Renal pelvis (tissue), 4 donors: ENCODE data around the gene FAM3A. TPM values are rescaled to one million over a fixed set of nuclear protein-coding genes. Genes with fewer than 3 reads are reported as not detected.

Source experiments
- DNase-seq: peaks from one replicate; pipeline ENCODE4 v3.0.0-alpha.2; 2013
- polyA plus RNA-seq, 3 donors: library from polyadenylated mRNA; unstranded; fragments of 120-200 nt; gene quantifications; one replicate each; pipeline ENCODE4 v1.2.1, GENCODE V29; 2013; ENCODE audit not compliant: insufficient read length in 3 of 3

Gene FAM3A
- polyA plus RNA-seq, 3 donors, result 36.2 to 44.6 (median 39.4) TPM

GRCh38 chrX:154463611-154464220 is 52.3 kb downstream of the FAM3A start:
- DNase-seq, result no peak

GRCh38 chrX:154462396-154462795 is 53.6 kb downstream of the FAM3A start:
- DNase-seq, result no peak

- no peak for DNase-seq
These were observed 55.7 kb downstream of the FAM3A start for GRCh38 chrX:154460326-154460725.

GRCh38 chrX:154459832-154460231 is 56.2 kb downstream of the FAM3A start:
- DNase-seq, result no peak

GRCh38 chrX:154458954-154459778 is 56.9 kb downstream of the FAM3A start:
- DNase-seq, result no peak

- DNase-seq, result no peak
These were observed 57.7 kb downstream of the FAM3A start, which contains the start of gene PLXNA3 for GRCh38 chrX:154458116-154458953. Gene PLXNA3, plus strand, starts transcription at chrX:154458281. Its CDS starts 1,903 bp downstream, at chrX:154460184.

- no peak for DNase-seq
These were observed 58.4 kb downstream of the FAM3A start for GRCh38 chrX:154457491-154458115.

Other genes starting within 250 kb of the FAM3A start
- gene TEX28, start 221.1 kb downstream of the FAM3A start, polyA plus RNA-seq, result not detected
- under 1 TPM; 0.24 to 0.54 (median 0.52) TPM for gene TKTL1, start 220.4 kb downstream of the FAM3A start, polyA plus RNA-seq
- 100 to 1,000 TPM; 416 to 612 (median 573) TPM for gene FLNA, start 141.6 kb downstream of the FAM3A start, polyA plus RNA-seq
- gene EMD, start 136.9 kb downstream of the FAM3A start, polyA plus RNA-seq, result 10 to 100 TPM; 68.3 to 87.4 (median 81.2) TPM
- 1,000 to 10,000 TPM; 2,952 to 3,594 (median 3,543) TPM for gene RPL10, start 117.9 kb downstream of the FAM3A start, polyA plus RNA-seq
- 10 to 100 TPM; 14.7 to 16.4 (median 16.0) TPM for gene DNASE1L1, start 107.0 kb downstream of the FAM3A start, polyA plus RNA-seq
- gene TAFAZZIN, start 104.7 kb downstream of the FAM3A start, polyA plus RNA-seq, result 10 to 100 TPM; 32.3 to 46.4 (median 39.5) TPM
- gene ATP6AP1, start 87.6 kb downstream of the FAM3A start, polyA plus RNA-seq, result 100 to 1,000 TPM; 144 to 170 (median 166) TPM
- gene GDI1, start 79.1 kb downstream of the FAM3A start, polyA plus RNA-seq, result 100 to 1,000 TPM; 127 to 145 (median 135) TPM
- gene FAM50A, start 72.1 kb downstream of the FAM3A start, polyA plus RNA-seq, result 10 to 100 TPM; 52.6 to 65.9 (median 54.6) TPM
- 10 to 100 TPM; 49.7 to 65.3 (median 53.2) TPM for gene PLXNA3, start 58.0 kb downstream of the FAM3A start, polyA plus RNA-seq
- 10 to 100 TPM; 13.1 to 19.1 (median 16.1) TPM for gene LAGE3, start 37.0 kb downstream of the FAM3A start, polyA plus RNA-seq
- 10 to 100 TPM; 25.6 to 33.6 (median 32.1) TPM for gene UBL4A, start 29.6 kb downstream of the FAM3A start, polyA plus RNA-seq
- gene SLC10A3, start 25.6 kb downstream of the FAM3A start, polyA plus RNA-seq, result 10 to 100 TPM; 20.0 to 24.1 (median 20.9) TPM
- 10 to 100 TPM; 39.2 to 49.3 (median 45.6) TPM for gene G6PD, start 30.6 kb upstream of the FAM3A start, polyA plus RNA-seq
- 10 to 100 TPM; 16.6 to 19.3 (median 19.3) TPM for gene IKBKG, start 31.4 kb upstream of the FAM3A start, polyA plus RNA-seq
- not detected for gene CTAG1A, start 68.9 kb upstream of the FAM3A start, polyA plus RNA-seq
- not detected for gene CTAG1B, start 103.0 kb upstream of the FAM3A start, polyA plus RNA-seq
- gene CTAG2, start 137.3 kb upstream of the FAM3A start, polyA plus RNA-seq, result not detected
- gene GAB3, start 234.8 kb upstream of the FAM3A start, polyA plus RNA-seq, result 1 to 10 TPM; 2.1 to 2.3 (median 2.2) TPM
- 10 to 100 TPM; 59.8 to 75.2 (median 60.3) TPM for gene DKC1, start 246.6 kb upstream of the FAM3A start, polyA plus RNA-seq